HL-60 (cell line): Measurements from ENCODE around the gene NSMF.

ENCODE experiments used
- DNase-seq, 2 experiments: peaks; one replicate each; pipeline ENCODE4 v3.0.0-alpha.2; 2010 to 2020; ENCODE audit warnings: low read depth in 1 of 2, low spot score in 1 of 2
- H3K27ac ChIP-seq: fragments of 250-450 bp; sonication (Bioruptor Pico); replicated peaks from 2 replicates; pipeline ENCODE4 v1.5.1; 2020; ENCODE audit warnings: mild to moderate bottlenecking, moderate library complexity
- H3K27me3 ChIP-seq: fragments of 250-450 bp; sonication (Bioruptor Pico); 2 replicates; pipeline ENCODE4 v1.5.1; 2021; ENCODE audit warnings: mild to moderate bottlenecking, moderate library complexity; ENCODE audit not compliant: insufficient read depth, poor library complexity, severe bottlenecking
- H3K4me3 ChIP-seq: replicated peaks from 2 replicates; pipeline ENCODE4 v1.5.1; 2011; ENCODE audit warnings: mild to moderate bottlenecking, control low read depth, low read length; ENCODE audit not compliant: insufficient read depth
- GABPA ChIP-seq: IDR thresholded peaks from 2 replicates; pipeline ENCODE4 v1.6.1; 2012; ENCODE audit warnings: low read depth
- POLR2AphosphoS5 ChIP-seq: IDR thresholded peaks from 2 replicates; pipeline ENCODE4 v1.6.1; 2012; ENCODE audit warnings: low read depth
- SPI1 ChIP-seq: IDR thresholded peaks from 2 replicates; pipeline ENCODE4 v1.6.1; 2012; ENCODE audit warnings: low read depth, mild to moderate bottlenecking, borderline replicate concordance
- TF ChIP-seq, protein P1 (sequence below): IDR thresholded peaks from one replicate; pipeline ENCODE4 v1.5.1; 2011; ENCODE audit warnings: low read length, control low read depth, inconsistent platforms; ENCODE audit not compliant: insufficient read depth
- TF ChIP-seq, protein P2 (sequence below): IDR thresholded peaks from 2 replicates; pipeline ENCODE4 v1.6.1; 2012; ENCODE audit warnings: low read depth; ENCODE audit not compliant: insufficient replicate concordance

The NSMF gene

DNA sequence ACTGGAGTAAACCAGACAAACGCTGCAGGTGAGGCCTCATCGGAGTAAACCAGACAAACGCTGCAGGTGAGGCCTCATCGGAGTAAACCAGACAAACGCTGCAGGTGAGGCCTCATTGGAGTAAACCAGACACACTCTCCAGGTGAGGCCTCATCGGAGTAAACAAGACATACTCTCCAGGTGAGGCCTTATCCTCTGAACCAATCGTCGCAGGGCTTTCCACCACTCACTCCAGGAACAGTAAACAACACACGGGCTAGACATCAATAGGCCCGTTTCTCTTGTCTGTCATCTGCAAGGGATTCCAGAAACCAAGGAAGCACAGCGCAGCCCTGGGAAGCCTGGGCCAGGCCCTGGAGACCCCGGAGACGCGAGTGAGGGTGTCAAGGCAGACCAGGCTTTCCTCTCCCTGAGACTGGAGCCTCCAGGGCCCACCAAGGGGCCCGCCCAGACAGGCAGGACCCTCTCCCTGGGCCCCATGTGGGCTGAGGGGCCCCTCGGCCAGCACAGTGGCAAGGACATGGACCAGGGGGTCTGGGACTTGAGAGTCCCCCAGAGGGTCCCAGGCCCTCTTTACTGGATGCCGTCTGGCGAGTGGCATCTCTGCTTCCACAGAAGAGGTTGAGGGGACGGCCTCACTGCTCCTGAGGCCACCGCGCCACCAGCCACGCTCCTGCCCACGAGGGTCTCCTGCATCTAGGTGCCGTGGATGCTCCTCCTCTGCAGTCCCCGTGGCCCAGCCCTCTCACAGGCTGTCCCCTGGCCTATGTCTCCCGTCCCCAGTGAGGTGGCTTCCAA lies 26.4 kb upstream of the NSMF start:
- TF ChIP-seq GABPA (no peak), SPI1 (no peak), POLR2AphosphoS5 (no peak)
- TF ChIP-seq, protein P1, sequence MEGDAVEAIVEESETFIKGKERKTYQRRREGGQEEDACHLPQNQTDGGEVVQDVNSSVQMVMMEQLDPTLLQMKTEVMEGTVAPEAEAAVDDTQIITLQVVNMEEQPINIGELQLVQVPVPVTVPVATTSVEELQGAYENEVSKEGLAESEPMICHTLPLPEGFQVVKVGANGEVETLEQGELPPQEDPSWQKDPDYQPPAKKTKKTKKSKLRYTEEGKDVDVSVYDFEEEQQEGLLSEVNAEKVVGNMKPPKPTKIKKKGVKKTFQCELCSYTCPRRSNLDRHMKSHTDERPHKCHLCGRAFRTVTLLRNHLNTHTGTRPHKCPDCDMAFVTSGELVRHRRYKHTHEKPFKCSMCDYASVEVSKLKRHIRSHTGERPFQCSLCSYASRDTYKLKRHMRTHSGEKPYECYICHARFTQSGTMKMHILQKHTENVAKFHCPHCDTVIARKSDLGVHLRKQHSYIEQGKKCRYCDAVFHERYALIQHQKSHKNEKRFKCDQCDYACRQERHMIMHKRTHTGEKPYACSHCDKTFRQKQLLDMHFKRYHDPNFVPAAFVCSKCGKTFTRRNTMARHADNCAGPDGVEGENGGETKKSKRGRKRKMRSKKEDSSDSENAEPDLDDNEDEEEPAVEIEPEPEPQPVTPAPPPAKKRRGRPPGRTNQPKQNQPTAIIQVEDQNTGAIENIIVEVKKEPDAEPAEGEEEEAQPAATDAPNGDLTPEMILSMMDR = no peak
- TF ChIP-seq, protein P2, sequence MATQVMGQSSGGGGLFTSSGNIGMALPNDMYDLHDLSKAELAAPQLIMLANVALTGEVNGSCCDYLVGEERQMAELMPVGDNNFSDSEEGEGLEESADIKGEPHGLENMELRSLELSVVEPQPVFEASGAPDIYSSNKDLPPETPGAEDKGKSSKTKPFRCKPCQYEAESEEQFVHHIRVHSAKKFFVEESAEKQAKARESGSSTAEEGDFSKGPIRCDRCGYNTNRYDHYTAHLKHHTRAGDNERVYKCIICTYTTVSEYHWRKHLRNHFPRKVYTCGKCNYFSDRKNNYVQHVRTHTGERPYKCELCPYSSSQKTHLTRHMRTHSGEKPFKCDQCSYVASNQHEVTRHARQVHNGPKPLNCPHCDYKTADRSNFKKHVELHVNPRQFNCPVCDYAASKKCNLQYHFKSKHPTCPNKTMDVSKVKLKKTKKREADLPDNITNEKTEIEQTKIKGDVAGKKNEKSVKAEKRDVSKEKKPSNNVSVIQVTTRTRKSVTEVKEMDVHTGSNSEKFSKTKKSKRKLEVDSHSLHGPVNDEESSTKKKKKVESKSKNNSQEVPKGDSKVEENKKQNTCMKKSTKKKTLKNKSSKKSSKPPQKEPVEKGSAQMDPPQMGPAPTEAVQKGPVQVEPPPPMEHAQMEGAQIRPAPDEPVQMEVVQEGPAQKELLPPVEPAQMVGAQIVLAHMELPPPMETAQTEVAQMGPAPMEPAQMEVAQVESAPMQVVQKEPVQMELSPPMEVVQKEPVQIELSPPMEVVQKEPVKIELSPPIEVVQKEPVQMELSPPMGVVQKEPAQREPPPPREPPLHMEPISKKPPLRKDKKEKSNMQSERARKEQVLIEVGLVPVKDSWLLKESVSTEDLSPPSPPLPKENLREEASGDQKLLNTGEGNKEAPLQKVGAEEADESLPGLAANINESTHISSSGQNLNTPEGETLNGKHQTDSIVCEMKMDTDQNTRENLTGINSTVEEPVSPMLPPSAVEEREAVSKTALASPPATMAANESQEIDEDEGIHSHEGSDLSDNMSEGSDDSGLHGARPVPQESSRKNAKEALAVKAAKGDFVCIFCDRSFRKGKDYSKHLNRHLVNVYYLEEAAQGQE = no peak
- H3K4me3 ChIP-seq = no peak overlapping the region
- DNase-seq = no peak
- H3K27ac ChIP-seq = no peak overlapping the region
- H3K27me3 ChIP-seq = no peaks in the 10 kb centered on the region

DNA sequence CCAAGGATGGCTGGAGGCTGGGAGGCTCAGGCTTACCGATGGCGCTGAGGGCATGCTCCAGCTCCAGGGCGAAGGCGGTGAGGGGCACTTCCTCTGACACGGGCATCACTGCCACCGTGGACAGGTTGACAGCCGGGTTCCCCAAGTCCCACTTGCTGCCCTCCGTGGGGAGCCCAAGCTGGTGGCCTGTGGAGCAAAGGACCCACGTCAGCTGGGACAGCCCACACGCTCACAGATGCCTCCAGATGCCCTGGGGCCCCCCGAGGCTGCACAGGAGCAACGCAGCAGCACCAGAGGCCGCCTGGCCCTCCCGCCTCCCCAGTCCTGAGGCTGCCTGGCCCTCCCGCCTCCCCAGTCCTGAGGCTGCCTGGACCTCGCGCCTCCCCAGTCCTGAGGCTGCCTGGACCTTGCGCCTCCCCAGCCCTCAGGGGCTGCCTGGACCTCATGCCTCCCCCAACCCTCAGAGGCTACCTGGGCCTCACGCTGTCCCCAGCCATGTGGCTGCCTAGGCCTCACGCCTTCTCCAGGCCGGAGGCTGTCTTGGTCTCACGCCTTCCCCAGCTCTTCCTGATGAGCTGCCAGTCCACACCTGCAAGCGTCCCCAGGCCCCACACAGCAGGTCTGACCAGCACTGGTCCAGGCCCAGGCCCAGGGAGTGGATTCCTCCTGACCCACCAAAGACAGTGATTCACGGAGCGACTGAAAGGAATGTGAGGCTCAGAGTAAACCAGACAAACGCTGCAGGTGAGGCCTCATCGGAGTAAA lies 25.6 kb upstream of the NSMF start:
- no peak overlapping the region for H3K27ac ChIP-seq
- DNase-seq = no peak
- H3K27me3 ChIP-seq = no peaks in the 10 kb centered on the region
- no peak for TF ChIP-seq POLR2AphosphoS5
- no peak for TF ChIP-seq GABPA
- no peak for TF ChIP-seq SPI1
- H3K4me3 ChIP-seq = no peak overlapping the region

DNA sequence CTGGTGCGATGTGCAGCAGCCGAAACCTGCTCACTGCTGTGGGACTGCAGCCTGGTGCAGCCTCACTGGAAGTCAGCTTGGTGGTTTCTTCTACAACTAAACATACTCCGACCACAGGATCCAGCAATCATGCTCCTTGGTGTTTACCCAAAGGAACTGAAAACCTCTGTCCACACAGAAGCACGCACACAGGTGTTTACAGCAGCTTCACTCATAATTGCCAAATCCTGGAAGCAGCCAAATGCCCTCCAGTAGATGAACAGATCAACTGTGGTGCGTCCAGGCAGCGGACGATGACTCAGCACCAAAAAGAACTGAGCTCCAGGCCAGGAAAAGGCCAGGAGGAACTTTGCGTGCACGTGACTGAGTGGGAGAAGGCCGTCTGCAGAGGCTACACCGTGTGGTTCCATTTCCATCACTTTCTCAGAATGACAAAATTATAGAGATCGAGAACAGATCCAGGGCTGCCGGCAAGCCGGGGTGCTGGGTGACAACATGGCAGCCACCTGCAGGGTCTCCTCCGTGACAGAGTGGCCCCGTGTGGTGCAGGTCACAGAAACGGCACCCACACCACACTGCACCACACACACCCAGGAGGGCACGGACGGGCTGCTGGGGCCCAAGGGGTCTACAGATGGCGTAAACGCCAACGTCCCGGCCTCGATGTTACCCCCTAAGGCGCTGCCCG lies 23.1 kb upstream of the NSMF start:
- TF ChIP-seq SPI1 (no peak), POLR2AphosphoS5 (peak; percentile 82)
- H3K27ac ChIP-seq = peak overlapping the region; percentile 58

DNA sequence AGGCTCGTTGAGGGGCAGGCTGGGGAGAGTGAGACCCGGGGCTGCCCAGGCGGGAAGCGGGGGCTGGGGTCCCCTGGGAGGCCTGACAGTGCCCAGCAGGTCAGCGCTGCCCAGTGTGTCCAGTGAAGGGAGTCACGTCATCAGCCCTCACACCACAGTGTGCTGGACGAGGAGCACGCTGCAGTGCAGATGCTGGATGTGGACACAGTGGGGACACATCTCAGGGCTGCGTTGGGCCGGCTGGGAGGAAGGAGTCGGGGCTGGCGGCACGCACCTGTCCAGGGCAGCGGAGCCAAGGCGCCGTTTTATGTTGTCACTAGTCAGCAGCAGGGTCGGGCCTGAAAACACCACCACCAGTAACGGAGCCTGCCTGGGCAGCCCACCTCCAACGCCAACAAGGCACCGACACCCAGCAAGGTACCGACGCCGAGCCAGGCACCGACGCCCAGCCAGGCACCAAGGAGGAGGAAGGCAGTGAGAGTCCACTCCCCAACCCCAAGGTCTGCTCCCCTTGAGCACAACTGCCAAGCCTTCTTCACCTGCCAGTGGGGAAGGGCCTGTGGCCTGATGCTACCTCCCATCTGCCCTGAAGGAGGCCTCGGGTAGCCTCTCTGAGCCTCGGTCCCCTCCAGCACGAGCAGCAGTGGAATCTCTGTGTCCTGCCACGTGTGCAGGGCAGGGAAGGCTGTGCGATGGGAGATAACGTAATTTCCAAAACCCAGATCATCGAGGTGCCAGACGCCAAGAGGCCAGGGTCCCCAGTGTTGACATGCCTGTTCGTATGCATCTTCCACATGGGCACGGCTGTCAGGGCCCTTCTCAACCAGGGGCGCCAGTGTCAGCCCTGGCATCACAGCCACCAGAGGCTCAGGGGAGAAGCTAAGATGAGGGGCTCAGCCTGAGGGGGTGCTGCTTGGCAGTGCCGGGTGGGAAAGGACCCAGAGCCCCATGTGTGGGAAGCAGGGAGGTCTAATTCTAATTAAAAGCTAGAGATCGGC lies 21.9 kb upstream of the NSMF start:
- DNase-seq = no peak
- TF ChIP-seq GABPA = no peak
- no peak for TF ChIP-seq SPI1
- no peak for TF ChIP-seq POLR2AphosphoS5
- peak overlapping the region; percentile 58 for H3K27ac ChIP-seq
- H3K4me3 ChIP-seq = no peak overlapping the region
- no peaks in the 10 kb centered on the region for H3K27me3 ChIP-seq

More for the DNA sequence above, 23.1 kb upstream of the NSMF start:
- Histone ChIP-seq H3K4me3 (no peak overlapping the region), H3K27me3 (no peaks in the 10 kb centered on the region)
- DNase-seq = peak; percentile 90

DNA sequence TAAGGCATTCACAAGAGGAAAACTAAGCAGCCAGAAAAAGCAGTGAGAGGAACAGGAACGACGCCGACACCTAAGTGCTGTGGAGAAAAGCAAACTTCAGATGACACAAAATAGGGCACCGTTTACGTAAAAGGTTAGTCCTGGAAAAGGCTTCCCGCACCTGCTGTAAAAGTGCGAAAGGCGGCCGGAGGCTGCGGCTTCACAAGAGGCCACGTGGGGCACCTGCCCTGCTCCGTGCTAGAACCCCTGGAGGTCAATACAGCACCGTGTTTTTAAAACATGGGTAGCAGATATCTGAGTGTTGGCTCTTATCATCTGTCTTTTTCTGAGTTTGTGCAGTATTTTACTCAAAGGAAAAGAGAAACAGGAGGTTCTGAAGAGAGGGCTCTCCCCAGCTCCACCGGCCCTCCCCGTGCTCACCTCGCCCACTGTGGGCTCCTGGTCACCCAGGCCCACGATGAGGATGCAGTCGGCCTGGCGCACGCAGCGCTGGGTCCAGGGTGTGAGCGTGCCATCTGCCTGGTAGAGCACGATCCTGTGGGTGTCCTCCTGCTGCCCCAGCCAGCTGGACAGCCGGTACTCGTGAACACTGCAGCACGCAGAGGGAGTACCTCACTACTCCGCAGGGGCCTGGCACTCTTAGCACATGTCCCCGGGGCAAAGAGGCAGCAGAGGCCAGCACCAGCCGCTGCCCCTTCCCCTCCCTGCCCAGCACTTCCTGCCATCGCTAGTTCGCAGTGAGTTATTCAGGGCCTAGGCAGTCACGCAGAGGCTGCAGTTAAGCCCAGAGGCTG lies 21.0 kb upstream of the NSMF start:
- TF ChIP-seq, protein P1 = no peak
- no peak for TF ChIP-seq SPI1
- no peak for TF ChIP-seq GABPA
- TF ChIP-seq, protein P2 = no peak
- no peak for TF ChIP-seq POLR2AphosphoS5
- Histone ChIP-seq H3K4me3 (no peak overlapping the region), H3K27ac (no peak overlapping the region), H3K27me3 (no peaks in the 10 kb centered on the region)
- DNase-seq = no peak
